ENCODE results near the gene CDS1. TPM values are rescaled to one million over a fixed set of nuclear protein-coding genes. Genes with fewer than 3 reads are reported as not detected.

CDS1 gene
- total and polyA plus RNA-seq, 10 of the 15 experiments (the other 5 are each of a cell fraction or from before 2014, with no cell fraction given), result 0.03 TPM; not detected in 8

DNA sequence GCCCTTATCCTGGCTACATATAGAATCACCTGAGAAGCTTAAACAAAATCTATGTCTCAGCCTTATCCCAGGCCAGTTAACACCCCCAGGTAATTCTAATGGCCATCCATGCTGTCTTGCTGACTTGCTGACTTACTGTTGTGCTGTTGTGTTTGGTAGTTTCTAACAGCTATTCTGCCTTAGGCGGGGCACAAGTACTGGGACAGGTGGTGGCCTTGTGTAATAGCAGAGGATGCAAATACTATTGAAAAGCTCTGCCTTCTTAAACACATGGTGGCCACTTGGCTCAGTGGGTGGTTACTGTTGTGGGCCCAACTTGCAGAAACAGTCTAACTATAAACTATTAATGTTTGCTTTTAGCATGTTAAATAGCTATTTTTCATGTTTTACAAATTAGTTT lies 56.2 kb downstream of the CDS1 start (continued):
- TF ChIP-seq, protein P1, sequence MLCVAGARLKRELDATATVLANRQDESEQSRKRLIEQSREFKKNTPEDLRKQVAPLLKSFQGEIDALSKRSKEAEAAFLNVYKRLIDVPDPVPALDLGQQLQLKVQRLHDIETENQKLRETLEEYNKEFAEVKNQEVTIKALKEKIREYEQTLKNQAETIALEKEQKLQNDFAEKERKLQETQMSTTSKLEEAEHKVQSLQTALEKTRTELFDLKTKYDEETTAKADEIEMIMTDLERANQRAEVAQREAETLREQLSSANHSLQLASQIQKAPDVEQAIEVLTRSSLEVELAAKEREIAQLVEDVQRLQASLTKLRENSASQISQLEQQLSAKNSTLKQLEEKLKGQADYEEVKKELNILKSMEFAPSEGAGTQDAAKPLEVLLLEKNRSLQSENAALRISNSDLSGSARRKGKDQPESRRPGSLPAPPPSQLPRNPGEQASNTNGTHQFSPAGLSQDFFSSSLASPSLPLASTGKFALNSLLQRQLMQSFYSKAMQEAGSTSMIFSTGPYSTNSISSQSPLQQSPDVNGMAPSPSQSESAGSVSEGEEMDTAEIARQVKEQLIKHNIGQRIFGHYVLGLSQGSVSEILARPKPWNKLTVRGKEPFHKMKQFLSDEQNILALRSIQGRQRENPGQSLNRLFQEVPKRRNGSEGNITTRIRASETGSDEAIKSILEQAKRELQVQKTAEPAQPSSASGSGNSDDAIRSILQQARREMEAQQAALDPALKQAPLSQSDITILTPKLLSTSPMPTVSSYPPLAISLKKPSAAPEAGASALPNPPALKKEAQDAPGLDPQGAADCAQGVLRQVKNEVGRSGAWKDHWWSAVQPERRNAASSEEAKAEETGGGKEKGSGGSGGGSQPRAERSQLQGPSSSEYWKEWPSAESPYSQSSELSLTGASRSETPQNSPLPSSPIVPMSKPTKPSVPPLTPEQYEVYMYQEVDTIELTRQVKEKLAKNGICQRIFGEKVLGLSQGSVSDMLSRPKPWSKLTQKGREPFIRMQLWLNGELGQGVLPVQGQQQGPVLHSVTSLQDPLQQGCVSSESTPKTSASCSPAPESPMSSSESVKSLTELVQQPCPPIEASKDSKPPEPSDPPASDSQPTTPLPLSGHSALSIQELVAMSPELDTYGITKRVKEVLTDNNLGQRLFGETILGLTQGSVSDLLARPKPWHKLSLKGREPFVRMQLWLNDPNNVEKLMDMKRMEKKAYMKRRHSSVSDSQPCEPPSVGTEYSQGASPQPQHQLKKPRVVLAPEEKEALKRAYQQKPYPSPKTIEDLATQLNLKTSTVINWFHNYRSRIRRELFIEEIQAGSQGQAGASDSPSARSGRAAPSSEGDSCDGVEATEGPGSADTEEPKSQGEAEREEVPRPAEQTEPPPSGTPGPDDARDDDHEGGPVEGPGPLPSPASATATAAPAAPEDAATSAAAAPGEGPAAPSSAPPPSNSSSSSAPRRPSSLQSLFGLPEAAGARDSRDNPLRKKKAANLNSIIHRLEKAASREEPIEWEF (IDR thresholded peaks at IDR 0.05; ENCODE audit: insufficient replicate concordance, low read depth, low read length), result no peak
- TF ChIP-seq CEBPB (IDR thresholded peaks at IDR 0.05; ENCODE audit: borderline replicate concordance in 1 of 2, low read depth in 2 of 2, low read length in 2 of 2) (no peak), NR2C2 (IDR thresholded peaks at IDR 0.05; ENCODE audit: borderline replicate concordance, control insufficient read depth, insufficient read length, low read depth) (no peak), HCFC1 (IDR thresholded peaks at IDR 0.05; ENCODE audit: low read length) (no peak), IRF4 (IDR thresholded peaks at IDR 0.05; ENCODE audit: low read depth, low read length) (no peak), KDM1A (IDR thresholded peaks at IDR 0.05; ENCODE audit: borderline replicate concordance) (no peak), CHD1 (IDR thresholded peaks at IDR 0.05; ENCODE audit: low read depth, low read length) (no peak)
- TF ChIP-seq, protein P2, sequence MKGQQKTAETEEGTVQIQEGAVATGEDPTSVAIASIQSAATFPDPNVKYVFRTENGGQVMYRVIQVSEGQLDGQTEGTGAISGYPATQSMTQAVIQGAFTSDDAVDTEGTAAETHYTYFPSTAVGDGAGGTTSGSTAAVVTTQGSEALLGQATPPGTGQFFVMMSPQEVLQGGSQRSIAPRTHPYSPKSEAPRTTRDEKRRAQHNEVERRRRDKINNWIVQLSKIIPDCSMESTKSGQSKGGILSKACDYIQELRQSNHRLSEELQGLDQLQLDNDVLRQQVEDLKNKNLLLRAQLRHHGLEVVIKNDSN (IDR thresholded peaks at IDR 0.05; ENCODE audit: borderline replicate concordance, extremely low read length, insufficient read depth, low read depth, low read length), result no peak
- TF ChIP-seq, protein P3, sequence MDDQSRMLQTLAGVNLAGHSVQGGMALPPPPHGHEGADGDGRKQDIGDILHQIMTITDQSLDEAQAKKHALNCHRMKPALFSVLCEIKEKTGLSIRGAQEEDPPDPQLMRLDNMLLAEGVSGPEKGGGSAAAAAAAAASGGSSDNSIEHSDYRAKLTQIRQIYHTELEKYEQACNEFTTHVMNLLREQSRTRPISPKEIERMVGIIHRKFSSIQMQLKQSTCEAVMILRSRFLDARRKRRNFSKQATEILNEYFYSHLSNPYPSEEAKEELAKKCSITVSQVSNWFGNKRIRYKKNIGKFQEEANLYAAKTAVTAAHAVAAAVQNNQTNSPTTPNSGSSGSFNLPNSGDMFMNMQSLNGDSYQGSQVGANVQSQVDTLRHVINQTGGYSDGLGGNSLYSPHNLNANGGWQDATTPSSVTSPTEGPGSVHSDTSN (IDR thresholded peaks at IDR 0.05; ENCODE audit: insufficient replicate concordance, low read depth, low read length), result no peak
